Stimulated activated naive B cell treated with anti-CD40 and anti-IgM and Interleukin-4, amounts not matched to agents 10 μg/mL and 1 μg/mL and 100 μg/mL, for 72 hours (primary cell): ENCODE measurements around the gene GNPAT.

Experiments used
- ATAC-seq, 2 donors: fragments of 150-1000 bp; cut with Tn5 transposase; replicated peaks; 2 replicates each; pipeline ENCODE4 v1.10.0; 2021; ENCODE audit warnings: moderate library complexity in 1 of 2
- DNase-seq: peaks from one replicate; pipeline ENCODE4 v3.0.0; 2021
- H3K27ac Mint-ChIP-seq: one replicate; pipeline ENCODE4 v1.8.0; 2022; ENCODE audit warnings: mild to moderate bottlenecking, mixed read lengths
- H3K27me3 Mint-ChIP-seq, 2 donors: one replicate each; pipeline ENCODE4 v1.8.0; 2022; ENCODE audit warnings: mixed read lengths in 2 of 2
- H3K36me3 Mint-ChIP-seq, 2 donors: one replicate each; pipeline ENCODE4 v1.8.0; 2022; ENCODE audit warnings: mixed read lengths in 2 of 2, mild to moderate bottlenecking in 1 of 2
- H3K4me1 Mint-ChIP-seq, 2 donors: one replicate each; pipeline ENCODE4 v1.8.0; 2022; ENCODE audit warnings: mixed read lengths in 2 of 2, mild to moderate bottlenecking in 1 of 2
- H3K4me3 Mint-ChIP-seq, 2 donors: one replicate each; pipeline ENCODE4 v1.8.0; 2022; ENCODE audit warnings: mild to moderate bottlenecking in 2 of 2, mixed read lengths in 2 of 2, moderate library complexity in 1 of 2
- H3K9me3 Mint-ChIP-seq, 2 donors: one replicate each; pipeline ENCODE4 v1.8.0; 2022; ENCODE audit warnings: mixed read lengths in 2 of 2, mild to moderate bottlenecking in 1 of 2

Gene GNPAT

GRCh38 chr1:231286603-231287002 lies 45.6 kb downstream of the GNPAT start:
- no peak overlapping the region for H3K27ac Mint-ChIP-seq
- no peak for ATAC-seq
- no peaks in the 10 kb centered on the region for H3K9me3 Mint-ChIP-seq
- peaks cover 0 to 5% of the 10 kb centered on the region in 2 donors for H3K36me3 Mint-ChIP-seq
- no peaks in the 10 kb centered on the region for H3K27me3 Mint-ChIP-seq
- H3K4me3 Mint-ChIP-seq = no peak overlapping the region
- DNase-seq = no peak
- H3K4me1 Mint-ChIP-seq = no peaks in the 10 kb centered on the region

DNA sequence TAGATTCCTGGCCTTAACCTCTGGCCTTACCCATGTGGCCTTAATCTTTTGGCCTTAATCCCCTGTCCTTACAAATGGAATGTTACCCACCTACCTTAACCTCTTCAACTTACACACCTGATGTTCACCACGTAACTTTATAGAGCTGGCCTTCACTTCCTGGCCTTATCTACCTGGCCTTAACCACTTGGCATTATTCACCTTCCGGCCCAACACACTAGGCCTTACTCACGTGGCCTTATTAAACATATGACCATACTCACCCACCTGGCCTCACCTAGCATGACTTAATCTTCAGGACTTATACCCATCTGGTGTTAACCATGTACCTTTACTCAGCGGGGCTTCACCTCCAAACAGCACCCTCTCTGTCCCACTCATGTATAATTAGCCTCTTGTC lies 54.9 kb downstream of the GNPAT start:
- Mint-ChIP-seq H3K4me3 (no peak overlapping the region), H3K27me3 (no peaks in the 10 kb centered on the region), H3K9me3 (no peaks in the 10 kb centered on the region), H3K36me3 (no peaks in the 10 kb centered on the region), H3K27ac (no peak overlapping the region), H3K4me1 (no peaks in the 10 kb centered on the region)
- ATAC-seq (no peak), DNase-seq (no peak)

DNA sequence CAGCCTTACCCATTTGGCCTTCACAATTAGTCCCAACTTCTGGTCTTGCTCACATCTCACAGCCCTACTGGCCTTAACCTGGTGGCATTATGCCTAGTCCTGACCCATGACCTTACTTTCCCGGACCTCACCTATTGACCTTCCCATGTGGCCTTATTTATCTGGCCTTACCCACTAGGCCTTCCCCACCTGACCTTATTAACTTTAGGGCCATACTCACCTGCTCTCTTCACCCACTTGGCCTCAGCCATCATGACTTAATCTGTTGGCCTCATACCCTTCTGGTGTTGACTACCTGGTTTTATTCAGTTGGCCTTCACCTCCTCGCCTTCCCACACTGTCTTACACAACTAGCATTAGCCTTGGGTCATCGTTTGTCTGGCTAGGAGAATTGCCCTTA lies 61.0 kb downstream of the GNPAT start:
- Mint-ChIP-seq H3K4me3 (no peak overlapping the region), H3K27ac (no peak overlapping the region), H3K36me3 (no peaks in the 10 kb centered on the region), H3K27me3 (no peaks in the 10 kb centered on the region), H3K4me1 (no peaks in the 10 kb centered on the region), H3K9me3 (no peaks in the 10 kb centered on the region)
- DNase-seq = no peak
- ATAC-seq = no peak

DNA sequence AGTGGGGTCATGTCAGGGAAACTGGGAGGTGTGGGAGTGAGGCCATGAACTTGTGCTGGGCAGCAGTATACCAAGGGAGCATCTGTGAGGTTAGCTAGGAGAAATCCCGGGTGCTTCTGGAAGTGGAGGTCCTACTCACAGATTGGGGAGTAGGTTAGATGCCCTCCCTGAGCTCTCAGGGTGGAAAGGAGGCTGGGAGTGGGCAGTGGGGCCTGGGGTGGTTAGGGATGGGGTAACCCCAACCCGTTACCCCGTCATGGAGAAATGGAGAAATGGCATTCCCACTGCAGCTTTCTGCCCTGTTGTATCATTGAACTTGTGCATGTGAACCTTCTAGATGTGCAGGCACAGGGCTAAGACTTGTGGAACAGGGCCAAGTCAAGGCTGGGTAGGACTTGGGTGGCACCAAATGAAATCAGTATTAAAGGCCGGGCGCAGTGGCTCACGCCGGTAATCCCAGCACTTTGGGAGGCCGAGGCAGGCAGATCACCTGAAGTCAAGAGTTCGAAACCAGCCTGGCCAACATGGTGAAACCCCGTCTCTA lies 69.5 kb downstream of the GNPAT start:
- no peaks in the 10 kb centered on the region for H3K4me1 Mint-ChIP-seq
- H3K27me3 Mint-ChIP-seq = no peaks in the 10 kb centered on the region
- no peak overlapping the region for H3K27ac Mint-ChIP-seq
- DNase-seq (no peak), ATAC-seq (no peak)
- no peak overlapping the region for H3K4me3 Mint-ChIP-seq
- H3K9me3 Mint-ChIP-seq = no peaks in the 10 kb centered on the region
- H3K36me3 Mint-ChIP-seq = no peaks in the 10 kb centered on the region

GRCh38 chr1:231311720-231312431 lies 70.9 kb downstream of the GNPAT start:
- no peak for ATAC-seq

DNA sequence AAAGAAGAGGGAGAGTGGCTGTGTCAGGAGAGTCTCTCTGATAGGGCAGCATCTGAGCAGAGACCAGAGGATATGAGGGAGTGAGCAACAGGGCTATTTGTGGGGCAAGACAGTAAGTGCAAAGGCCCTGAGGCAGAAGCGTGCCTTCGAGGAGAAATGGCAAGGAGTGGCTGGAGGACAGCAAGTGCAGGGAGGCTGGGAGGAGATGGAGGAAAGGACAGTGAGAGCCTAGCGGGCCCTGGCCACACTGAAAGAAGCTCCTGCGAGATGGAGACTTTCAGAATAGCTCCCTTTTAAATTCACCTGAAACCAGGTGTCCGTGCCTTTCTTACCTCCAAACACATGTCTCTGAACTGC lies 71.4 kb downstream of the GNPAT start:
- Mint-ChIP-seq H3K4me3 (no peak overlapping the region), H3K9me3 (no peaks in the 10 kb centered on the region), H3K36me3 (no peaks in the 10 kb centered on the region), H3K27me3 (peaks cover 0 to 6% of the 10 kb centered on the region in 2 donors), H3K27ac (no peak overlapping the region), H3K4me1 (peaks cover 3 to 6% of the 10 kb centered on the region in 2 donors)
- no peak for DNase-seq
- no peak for ATAC-seq

More at GRCh38 chr1:231311720-231312431, 70.9 kb downstream of the GNPAT start:
- Mint-ChIP-seq H3K27ac (no peak overlapping the region), H3K4me3 (no peak overlapping the region), H3K27me3 (peaks cover 0 to 6% of the 10 kb centered on the region in 2 donors), H3K36me3 (no peaks in the 10 kb centered on the region), H3K4me1 (peaks cover 3 to 6% of the 10 kb centered on the region in 2 donors), H3K9me3 (no peaks in the 10 kb centered on the region)
- no peak for DNase-seq

GRCh38 chr1:231313661-231314060 lies 72.6 kb downstream of the GNPAT start:
- H3K27ac Mint-ChIP-seq = no peak overlapping the region
- no peaks in the 10 kb centered on the region for H3K36me3 Mint-ChIP-seq
- H3K4me3 Mint-ChIP-seq = no peak overlapping the region

GRCh38 chr1:231315887-231316286 lies 74.9 kb downstream of the GNPAT start:
- peaks cover 0 to 6% of the 10 kb centered on the region in 2 donors for H3K27me3 Mint-ChIP-seq
- H3K4me1 Mint-ChIP-seq = peaks cover 3 to 6% of the 10 kb centered on the region in 2 donors
- ATAC-seq (peak; percentile 82 to 83), DNase-seq (peak; percentile 9)
- no peak overlapping the region for H3K27ac Mint-ChIP-seq
- H3K36me3 Mint-ChIP-seq = peaks cover 0 to 2% of the 10 kb centered on the region in 2 donors
- no peak overlapping the region for H3K4me3 Mint-ChIP-seq
- no peaks in the 10 kb centered on the region for H3K9me3 Mint-ChIP-seq

More at GRCh38 chr1:231313661-231314060, 72.6 kb downstream of the GNPAT start:
- DNase-seq (no peak), ATAC-seq (no peak)
- Mint-ChIP-seq H3K9me3 (no peaks in the 10 kb centered on the region), H3K4me1 (peaks cover 3 to 6% of the 10 kb centered on the region in 2 donors), H3K27me3 (peaks cover 0 to 6% of the 10 kb centered on the region in 2 donors)

DNA sequence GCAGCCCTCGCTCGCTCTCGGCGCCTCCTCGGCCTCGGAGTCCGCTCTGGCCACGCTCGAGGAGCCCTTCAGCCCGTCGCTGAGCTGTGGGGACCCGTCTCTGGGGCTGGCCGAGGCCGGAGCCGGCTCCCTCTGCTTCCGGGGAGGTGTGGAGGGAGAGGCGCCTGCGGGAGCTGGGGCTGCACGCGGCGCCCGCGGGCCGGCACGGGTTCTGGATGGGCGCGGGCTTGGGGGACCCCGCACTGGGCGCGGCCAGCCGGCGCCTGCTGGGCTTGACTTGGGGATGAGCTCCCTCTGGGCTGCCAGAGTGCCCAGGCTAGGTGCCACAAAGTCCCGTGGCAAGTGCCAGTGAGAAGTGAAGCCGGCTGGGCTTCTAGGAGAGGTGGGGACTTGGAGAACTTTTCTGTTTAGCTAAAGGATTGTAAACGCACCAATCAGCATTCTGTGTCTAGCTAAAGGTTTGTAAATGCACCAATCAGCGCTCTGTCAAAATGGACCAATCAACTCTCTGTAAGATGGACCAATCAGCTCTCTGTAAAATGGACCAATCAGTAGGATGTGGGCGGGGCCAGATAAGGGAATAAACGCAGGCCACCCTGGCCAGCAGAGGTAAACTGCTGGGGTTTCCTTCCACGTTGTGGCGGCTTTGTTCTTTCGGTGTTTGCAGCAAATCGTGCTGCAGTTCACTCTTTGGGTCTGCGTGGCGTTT lies 76.4 kb downstream of the GNPAT start:
- no peak overlapping the region for H3K27ac Mint-ChIP-seq

GRCh38 chr1:231318015-231318355 lies 77.0 kb downstream of the GNPAT start:
- Mint-ChIP-seq H3K36me3 (peaks cover 0 to 3% of the 10 kb centered on the region in 2 donors), H3K27me3 (peaks cover 0 to 6% of the 10 kb centered on the region in 2 donors), H3K27ac (no peak overlapping the region), H3K4me1 (peaks cover 3 to 6% of the 10 kb centered on the region in 2 donors), H3K4me3 (no peak overlapping the region), H3K9me3 (no peaks in the 10 kb centered on the region)
- DNase-seq = no peak
- ATAC-seq = no peak

More for the DNA sequence above, 76.4 kb downstream of the GNPAT start:
- H3K36me3 Mint-ChIP-seq = peaks cover 0 to 3% of the 10 kb centered on the region in 2 donors
- H3K4me1 Mint-ChIP-seq = peaks cover 3 to 6% of the 10 kb centered on the region in 2 donors
- H3K27me3 Mint-ChIP-seq = peaks cover 0 to 6% of the 10 kb centered on the region in 2 donors
- H3K4me3 Mint-ChIP-seq = no peak overlapping the region
- H3K9me3 Mint-ChIP-seq = no peaks in the 10 kb centered on the region
- DNase-seq (no peak), ATAC-seq (no peak)

DNA sequence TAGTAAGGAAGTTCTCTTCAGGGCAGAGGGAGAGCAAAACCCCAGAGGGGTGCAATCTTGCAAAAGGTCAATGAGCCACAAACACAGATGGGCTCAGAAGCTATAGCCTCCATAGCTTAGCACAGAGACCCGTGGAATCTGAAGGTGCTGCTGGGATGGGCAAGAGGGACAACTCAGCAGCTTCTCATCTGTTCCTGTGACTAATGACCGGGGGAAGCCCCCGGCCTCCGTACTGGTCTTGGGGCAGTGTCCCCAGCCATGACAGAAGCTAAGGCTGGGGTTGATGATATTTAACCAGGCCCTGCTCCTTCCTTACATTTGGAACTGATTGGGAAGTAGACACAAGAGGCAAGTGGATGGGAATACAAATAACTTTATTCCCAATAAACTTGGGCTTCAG lies 77.6 kb downstream of the GNPAT start:
- H3K27me3 Mint-ChIP-seq = peaks cover 0 to 6% of the 10 kb centered on the region in 2 donors
- no peaks in the 10 kb centered on the region for H3K9me3 Mint-ChIP-seq
- peaks cover 0 to 3% of the 10 kb centered on the region in 2 donors for H3K36me3 Mint-ChIP-seq
- H3K4me3 Mint-ChIP-seq = no peak overlapping the region
- DNase-seq = no peak
- ATAC-seq = no peak
- H3K4me1 Mint-ChIP-seq = peaks cover 3 to 6% of the 10 kb centered on the region in 2 donors
- H3K27ac Mint-ChIP-seq = no peak overlapping the region

GRCh38 chr1:231319080-231319479 lies 78.1 kb downstream of the GNPAT start:
- no peak for DNase-seq
- Mint-ChIP-seq H3K4me3 (no peak overlapping the region), H3K4me1 (peaks cover 3 to 6% of the 10 kb centered on the region in 2 donors), H3K36me3 (peaks cover 0 to 3% of the 10 kb centered on the region in 2 donors), H3K27me3 (peaks cover 0 to 6% of the 10 kb centered on the region in 2 donors), H3K27ac (no peak overlapping the region), H3K9me3 (no peaks in the 10 kb centered on the region)
- no peak for ATAC-seq

DNA sequence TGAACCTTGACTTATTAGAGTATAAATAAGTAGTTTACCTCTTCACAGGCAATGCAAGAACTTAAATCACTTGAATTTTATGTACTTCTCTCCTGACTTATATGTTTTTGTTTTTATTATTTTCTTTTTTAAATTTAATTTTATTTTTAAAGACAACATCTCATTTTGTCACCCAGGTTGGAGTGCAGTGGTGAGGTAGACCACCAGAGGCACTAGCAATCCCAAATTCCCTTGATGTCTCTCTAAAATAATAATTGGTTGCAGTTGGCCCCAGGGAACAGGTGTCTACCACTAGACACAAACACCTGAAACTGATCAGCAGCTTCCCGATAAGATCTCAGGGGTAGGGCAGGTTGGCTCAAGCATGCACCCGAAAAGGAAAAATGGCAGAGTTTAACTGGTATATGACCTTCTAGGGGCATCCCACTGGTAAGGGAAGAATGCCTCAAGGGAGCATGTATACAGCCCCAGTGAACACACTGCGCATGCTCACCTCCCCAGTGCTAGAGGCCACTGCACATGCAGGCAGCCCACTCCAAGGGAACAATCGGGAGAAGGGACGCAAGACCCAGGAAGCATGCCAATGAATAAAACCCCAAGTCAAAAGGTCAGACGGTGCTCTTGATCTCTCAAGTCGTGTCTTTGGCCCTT lies 82.0 kb downstream of the GNPAT start:
- ATAC-seq (no peak), DNase-seq (no peak)
- peaks cover 0 to 3% of the 10 kb centered on the region in 2 donors for H3K36me3 Mint-ChIP-seq
- H3K4me1 Mint-ChIP-seq = no peaks in the 10 kb centered on the region
- H3K27me3 Mint-ChIP-seq = no peaks in the 10 kb centered on the region
- no peak overlapping the region for H3K4me3 Mint-ChIP-seq
- no peak overlapping the region for H3K27ac Mint-ChIP-seq
- no peaks in the 10 kb centered on the region for H3K9me3 Mint-ChIP-seq

DNA sequence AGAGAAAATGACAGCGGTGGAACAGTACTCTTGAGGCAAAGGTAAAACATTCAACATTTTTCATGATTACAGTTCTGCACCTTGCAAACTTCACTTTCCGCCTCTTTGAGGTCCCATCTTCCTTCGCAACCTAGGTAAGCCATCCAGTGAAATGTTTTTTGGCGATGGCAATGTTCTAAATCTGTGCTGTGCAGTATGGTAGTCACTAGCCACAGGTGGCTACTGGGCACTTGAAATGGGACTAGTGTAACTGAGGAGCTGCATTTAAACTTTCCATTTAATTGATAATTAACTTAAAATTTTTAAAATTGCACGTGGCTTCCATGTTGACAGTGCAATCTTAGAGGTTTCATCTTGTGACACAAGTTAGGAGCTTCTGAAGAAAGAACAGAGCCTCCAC lies 83.6 kb downstream of the GNPAT start:
- DNase-seq = no peak
- H3K36me3 Mint-ChIP-seq = peaks cover 3 to 7% of the 10 kb centered on the region in 2 donors
- H3K4me1 Mint-ChIP-seq = peaks cover 7 to 9% of the 10 kb centered on the region in 2 donors
- no peaks in the 10 kb centered on the region for H3K27me3 Mint-ChIP-seq
- no peaks in the 10 kb centered on the region for H3K9me3 Mint-ChIP-seq
- no peak overlapping the region for H3K4me3 Mint-ChIP-seq
- H3K27ac Mint-ChIP-seq = no peak overlapping the region
- ATAC-seq = no peak
